GM18498 (cell line): ENCODE measurements around the gene LAG3.

Source experiments
- ATAC-seq: cut with Tn5 transposase; IDR thresholded peaks from one replicate; pipeline ENCODE4 v1.9.1; 2021; ENCODE audit warnings: mild to moderate bottlenecking, moderate library complexity; ENCODE audit not compliant: unreplicated experiment

The LAG3 gene

DNA sequence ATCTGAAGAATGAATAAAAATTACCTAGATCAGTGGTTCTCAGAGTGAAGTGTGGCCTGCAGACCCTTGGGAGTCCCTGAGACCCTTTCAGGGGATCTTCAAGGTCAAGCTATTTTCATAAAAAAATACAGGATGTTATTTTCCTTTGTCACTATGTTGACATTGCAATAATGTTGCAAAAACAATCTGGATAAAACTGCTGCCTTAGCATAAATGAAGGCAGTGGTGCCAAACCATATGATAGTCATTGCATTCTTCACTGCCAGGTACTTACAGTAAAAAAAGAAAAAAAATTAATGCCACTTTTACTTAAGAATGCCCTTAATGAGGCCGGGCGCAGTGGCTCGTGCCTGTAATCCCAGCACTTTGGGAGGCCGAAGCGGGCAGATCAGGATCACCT lies 15.0 kb downstream of the LAG3 start:
- no peak for ATAC-seq

DNA sequence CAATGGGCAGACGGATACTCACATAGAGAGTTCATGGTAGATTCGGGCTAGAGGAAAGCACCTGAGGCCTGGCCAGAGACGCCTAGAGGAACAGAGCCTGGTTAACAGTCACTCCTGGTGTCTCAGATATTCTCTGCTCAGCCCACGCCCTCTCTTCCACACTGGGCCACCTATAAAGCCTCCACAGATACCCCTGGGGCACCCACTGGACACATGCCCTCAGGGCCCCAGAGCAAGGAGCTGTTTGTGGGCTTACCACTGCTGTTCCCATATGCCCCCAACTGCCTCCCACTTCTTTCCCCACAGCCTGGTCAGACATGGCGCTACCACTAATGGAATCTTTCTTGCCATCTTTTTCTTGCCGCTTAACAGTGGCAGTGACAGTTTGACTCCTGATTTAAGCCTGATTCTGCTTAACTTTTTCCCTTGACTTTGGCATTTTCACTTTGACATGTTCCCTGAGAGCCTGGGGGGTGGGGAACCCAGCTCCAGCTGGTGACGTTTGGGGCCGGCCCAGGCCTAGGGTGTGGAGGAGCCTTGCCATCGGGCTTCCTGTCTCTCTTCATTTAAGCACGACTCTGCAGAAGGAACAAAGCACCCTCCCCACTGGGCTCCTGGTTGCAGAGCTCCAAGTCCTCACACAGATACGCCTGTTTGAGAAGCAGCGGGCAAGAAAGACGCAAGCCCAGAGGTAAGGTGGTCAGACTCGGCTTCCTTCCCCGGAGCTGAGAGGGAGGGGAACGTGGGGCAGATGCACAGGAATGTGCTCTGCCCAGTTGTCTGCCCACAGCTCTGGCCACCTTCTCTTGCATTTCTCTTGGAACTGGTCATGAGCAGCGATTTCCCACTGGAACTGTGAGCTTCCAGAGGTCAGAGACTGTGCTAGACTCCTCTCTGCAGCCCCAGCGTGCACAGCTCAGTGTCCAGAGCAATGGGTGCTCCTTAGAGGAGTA lies 16.9 kb downstream of the LAG3 start, which contains the start of gene CD4:
TSS of gene CD4 (plus strand) at position 557 of the 953 bp plus-strand sequence. CDS start 10,611 bp downstream, outside the sequence.
- ATAC-seq, result no peak

GRCh38 chr12:6790496-6791150 lies 18.3 kb downstream of the LAG3 start:
- no peak for ATAC-seq

DNA sequence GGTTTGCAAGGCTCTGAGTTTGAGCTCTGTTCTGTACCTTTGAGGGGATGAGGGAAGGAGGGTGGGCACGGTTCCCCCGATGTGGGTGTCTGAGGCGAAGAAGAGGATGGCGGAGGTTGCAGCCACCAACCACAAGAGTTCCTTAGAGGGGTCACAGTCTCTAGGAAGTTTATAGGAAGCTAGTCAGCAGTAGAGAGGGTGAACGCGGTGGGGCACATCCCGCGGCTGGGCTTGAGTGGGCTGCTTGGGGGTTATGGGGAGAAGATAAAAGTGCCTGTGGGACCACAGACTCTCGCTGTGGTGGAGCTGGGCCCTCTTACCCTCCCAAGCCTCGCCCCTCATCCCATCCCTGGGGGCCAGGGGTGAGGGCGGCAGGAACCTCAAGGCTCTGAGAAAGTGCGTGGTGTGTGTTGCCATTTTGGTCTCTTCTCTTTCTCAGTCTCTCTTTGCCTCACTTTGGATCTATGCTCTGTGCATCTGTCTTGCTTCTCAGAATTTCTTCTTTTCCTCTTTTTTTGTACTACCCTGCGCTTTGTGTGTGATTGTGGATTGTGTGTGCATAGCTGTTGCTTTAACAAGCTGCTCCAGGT lies 19.7 kb downstream of the LAG3 start:
- ATAC-seq, result no peak

DNA sequence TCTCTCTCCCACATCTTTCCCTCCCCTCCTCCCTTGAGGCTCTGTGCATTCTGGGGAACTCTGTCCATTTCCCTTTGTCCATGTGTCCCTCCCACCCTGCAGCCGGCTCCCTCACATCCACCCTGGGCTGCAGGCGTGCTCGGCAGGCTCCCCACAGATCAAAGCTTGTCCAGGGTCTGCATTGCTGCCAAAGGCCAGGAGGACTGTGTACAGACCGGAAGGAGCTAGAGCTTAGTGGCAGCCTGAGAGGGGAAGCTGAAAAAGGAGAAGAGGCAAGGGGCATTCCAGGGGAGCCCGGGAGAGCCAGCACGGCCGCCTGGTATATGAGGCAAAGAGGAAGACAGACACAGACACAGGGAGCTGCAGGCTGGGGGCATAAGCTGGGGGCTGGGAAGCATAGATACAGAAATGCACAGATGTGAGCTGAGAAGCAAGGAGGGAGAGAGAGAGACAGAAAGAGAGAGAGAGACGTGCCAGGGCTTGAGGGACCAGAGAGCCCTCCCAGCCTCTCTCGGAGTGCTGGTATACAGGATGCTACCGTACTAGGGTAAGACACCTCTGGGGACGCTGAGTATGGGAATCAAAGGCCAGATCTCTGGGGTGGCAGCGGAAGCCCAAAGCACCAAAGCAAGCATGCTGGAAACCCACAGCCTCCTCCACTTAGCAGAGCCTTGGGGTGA lies 20.3 kb downstream of the LAG3 start:
- ATAC-seq, result no peak

DNA sequence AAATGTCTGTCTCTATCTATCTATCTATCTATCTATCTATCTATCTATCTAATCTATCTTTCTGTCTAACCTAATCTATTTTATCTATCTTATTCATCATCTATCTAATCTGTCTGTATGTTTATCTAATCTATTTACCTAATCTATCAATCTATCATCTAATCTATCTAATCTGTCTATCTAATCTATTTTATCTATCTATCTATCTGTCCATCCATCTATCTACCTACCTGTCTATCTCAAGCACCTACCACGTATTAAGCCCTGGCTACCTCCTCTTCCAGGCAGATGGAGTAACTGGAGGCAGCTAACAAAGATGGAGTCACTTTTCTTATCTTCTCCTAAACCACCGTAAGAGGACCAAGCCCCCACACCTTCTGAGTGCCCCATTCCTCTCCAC lies 22.8 kb downstream of the LAG3 start:
- ATAC-seq, result no peak

- no peak for ATAC-seq
Measured at GRCh38 chr12:6796576-6796975, 24.3 kb downstream of the LAG3 start.

GRCh38 chr12:6799147-6799546 lies 26.8 kb downstream of the LAG3 start:
- ATAC-seq, result no peak

DNA sequence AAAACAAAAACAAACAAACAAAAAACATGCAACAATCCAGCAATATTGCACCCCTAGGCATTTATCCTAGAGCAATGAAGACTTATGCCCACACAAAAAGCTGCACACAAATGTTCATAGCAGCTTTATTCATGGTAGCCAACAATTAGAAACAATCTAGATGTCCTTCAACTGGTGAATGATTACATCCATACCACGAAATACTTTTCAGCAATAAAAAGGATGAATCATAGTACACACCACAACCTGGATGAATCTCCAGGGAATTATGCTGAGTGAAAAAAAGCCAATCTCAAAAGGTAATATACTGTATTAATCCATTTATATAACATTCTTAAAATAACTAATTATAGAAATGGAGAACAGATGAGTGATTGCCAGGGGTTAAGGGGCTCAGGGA lies 34.9 kb downstream of the LAG3 start:
- no peak for ATAC-seq

DNA sequence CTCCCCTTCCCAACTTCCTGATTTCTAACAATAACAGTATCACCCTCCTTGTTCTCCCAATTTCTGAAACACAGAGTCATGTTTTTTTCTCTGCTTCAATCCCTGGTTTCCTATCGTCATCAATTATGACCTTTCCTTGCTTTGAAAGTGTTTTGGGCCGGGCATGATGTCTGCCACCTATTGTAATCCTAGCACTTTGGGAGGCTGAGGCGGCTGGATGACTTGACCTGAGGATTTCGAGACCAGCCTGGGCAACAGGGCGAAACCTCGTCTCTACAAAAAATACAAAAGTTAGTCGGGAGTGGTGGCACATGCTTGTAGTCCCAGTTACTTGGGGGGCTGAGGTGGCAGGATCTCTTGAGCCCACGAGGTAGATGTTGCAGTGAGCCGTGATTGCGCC lies 36.7 kb downstream of the LAG3 start:
- no peak for ATAC-seq

DNA sequence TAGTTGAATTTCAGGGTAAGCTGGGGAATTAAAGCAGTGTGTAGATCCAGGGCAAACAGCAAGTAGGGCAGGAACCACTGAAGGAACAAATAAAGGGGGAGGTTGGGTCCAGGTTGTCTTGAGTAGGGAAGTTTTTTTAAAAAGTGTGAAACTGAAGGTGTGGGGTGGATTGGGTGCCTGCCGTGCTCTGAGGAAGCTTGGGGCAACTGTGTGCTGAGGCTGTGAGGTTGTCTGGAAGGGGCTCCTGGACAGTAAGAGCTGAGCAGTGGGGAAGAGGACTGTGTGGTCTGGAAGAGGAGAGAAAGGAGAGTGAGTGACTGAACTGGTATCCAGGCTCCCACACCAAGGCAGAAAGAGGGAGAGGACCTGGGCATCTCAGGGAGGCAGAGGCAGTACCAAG lies 38.4 kb downstream of the LAG3 start:
- no peak for ATAC-seq

GRCh38 chr12:6813363-6813762 lies 41.0 kb downstream of the LAG3 start:
- no peak for ATAC-seq

DNA sequence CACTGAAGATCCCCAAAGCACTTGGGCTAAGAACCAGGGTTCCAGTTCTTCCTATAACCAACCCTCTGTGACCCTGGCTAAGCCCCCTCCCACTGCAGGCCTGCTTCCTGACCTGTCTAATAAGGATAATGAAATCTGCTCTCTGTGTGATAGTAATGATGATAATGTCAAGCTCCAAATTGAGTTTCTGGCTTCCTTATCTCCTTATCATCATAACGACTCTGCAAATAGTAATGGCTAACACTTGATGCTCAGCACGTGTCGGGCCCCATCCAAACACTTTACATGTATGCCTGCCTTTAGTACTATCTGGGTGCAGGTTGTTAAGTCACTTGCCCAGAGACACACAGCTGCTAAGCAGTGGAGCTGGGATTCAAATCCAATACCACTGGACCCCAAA lies 44.3 kb downstream of the LAG3 start:
- ATAC-seq, result no peak

DNA sequence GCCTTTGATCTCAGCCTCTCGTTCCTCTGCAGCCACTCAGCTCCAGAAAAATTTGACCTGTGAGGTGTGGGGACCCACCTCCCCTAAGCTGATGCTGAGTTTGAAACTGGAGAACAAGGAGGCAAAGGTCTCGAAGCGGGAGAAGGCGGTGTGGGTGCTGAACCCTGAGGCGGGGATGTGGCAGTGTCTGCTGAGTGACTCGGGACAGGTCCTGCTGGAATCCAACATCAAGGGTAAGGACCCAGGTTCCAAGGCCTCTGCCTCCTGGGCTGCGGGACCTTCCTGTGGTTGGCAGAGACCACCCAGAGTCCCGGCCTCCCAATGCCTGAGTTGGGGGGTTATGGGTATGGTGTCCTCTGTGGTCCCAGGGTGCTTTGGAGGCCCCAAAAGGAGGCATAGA lies 44.8 kb downstream of the LAG3 start:
- ATAC-seq, result no peak

DNA sequence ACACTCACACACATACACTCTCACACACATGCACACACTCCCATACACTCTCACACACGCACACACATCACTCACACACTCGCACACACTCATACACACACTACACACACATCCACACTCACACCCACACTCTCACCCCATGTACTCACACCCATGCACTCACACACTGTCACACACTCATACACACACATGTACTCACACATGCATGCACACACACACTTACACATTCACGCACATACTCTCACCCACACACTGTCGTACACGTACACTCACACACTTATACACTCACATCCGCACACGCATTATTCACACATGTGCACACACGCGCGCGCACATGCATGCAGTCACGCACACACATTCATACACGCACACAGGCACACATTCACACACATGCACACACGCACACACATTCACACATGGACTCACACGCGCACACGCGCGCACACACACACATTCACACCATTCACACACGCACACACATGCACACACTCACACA lies 45.4 kb downstream of the LAG3 start:
- no peak for ATAC-seq

- no peak for ATAC-seq
Measured at GRCh38 chr12:6818222-6818621, 45.9 kb downstream of the LAG3 start.

DNA sequence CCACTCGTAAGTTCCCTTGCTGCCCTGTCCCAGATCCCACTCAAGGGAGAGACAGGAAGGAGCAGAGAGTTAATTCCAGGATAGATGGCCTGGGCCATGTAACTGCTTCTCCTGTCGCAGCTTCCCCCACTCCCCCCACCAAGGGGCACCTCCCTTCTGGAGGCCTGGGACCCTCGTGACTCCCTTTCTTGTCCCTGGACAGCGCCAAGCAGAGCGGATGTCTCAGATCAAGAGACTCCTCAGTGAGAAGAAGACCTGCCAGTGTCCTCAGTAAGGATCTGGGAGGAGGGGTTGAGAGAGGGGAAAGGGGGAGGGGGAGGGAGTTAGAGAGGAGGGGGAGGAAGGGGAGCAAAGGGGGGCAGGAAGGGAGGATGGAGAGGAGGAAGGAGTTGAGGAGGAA lies 46.3 kb downstream of the LAG3 start:
- no peak for ATAC-seq

DNA sequence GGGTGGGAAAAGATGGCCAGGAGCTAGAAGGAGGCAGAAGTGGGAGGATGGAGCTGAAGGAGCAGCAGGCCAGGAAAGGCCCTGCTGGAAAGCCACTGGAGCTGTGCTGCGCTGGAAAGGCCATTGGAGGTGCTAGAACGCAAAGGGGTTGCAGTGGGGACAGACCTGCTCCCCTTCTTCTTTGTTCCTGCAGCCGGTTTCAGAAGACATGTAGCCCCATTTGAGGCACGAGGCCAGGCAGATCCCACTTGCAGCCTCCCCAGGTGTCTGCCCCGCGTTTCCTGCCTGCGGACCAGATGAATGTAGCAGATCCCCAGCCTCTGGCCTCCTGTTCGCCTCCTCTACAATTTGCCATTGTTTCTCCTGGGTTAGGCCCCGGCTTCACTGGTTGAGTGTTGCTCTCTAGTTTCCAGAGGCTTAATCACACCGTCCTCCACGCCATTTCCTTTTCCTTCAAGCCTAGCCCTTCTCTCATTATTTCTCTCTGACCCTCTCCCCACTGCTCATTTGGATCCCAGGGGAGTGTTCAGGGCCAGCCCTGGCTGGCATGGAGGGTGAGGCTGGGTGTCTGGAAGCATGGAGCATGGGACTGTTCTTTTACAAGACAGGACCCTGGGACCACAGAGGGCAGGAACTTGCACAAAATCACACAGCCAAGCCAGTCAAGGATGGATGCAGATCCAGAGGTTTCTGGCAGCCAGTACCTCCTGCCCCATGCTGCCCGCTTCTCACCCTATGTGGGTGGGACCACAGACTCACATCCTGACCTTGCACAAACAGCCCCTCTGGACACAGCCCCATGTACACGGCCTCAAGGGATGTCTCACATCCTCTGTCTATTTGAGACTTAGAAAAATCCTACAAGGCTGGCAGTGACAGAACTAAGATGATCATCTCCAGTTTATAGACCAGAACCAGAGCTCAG lies 47.0 kb downstream of the LAG3 start:
- ATAC-seq, result no peak

DNA sequence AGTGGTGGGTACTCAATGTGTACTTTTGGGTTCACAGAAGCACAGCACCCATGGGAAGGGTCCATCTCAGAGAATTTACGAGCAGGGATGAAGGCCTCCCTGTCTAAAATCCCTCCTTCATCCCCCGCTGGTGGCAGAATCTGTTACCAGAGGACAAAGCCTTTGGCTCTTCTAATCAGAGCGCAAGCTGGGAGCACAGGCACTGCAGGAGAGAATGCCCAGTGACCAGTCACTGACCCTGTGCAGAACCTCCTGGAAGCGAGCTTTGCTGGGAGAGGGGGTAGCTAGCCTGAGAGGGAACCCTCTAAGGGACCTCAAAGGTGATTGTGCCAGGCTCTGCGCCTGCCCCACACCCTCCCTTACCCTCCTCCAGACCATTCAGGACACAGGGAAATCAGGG lies 47.8 kb downstream of the LAG3 start:
- no peak for ATAC-seq
